ENCODE measurements around the gene RFT1. TPM values are rescaled to one million over a fixed set of nuclear protein-coding genes. Genes with fewer than 3 reads are reported as not detected.

Gene RFT1
- total and polyA plus RNA-seq, 2 of the 13 experiments (the other 11 are each of a cell fraction or from before 2014, with no cell fraction given), result 23.2 to 37.0 TPM

GRCh38 chr3:53159156-53160060 lies 29.2 kb upstream of the RFT1 start (continued):
- TF ChIP-seq ARID5B (CRISPR knock-in tag; IDR thresholded peaks at IDR 0.05) (peak; percentile 25), SIN3B (IDR thresholded peaks at IDR 0.05; ENCODE audit: low read length) (no peak), ELF1 (CRISPR knock-in tag; IDR thresholded peaks at IDR 0.05) (no peak; the same call in 1 of the 2 replicates), THAP11 (CRISPR knock-in tag; IDR thresholded peaks at IDR 0.05) (0 out of 2 replicates have a peak, but pooled peaks have one; percentile 25), FOXA3 (CRISPR knock-in tag; IDR thresholded peaks at IDR 0.05) (peak; percentile 92), PITX1 (CRISPR knock-in tag; IDR thresholded peaks at IDR 0.05) (peak; percentile 74), SRY (CRISPR knock-in tag; IDR thresholded peaks at IDR 0.05) (no peak), NRL (CRISPR knock-in tag; IDR thresholded peaks at IDR 0.05; ENCODE audit: borderline replicate concordance) (peak; percentile 58; the same call in 1 of the 2 replicates), ZNF414 (CRISPR knock-in tag; IDR thresholded peaks at IDR 0.05) (peak; percentile 53; the same call in 1 of the 2 replicates), ZSCAN21 (CRISPR knock-in tag; IDR thresholded peaks at IDR 0.05; ENCODE audit: borderline replicate concordance) (peak; percentile 55; the same call in 1 of the 2 replicates), ZNF547 (CRISPR knock-in tag; IDR thresholded peaks at IDR 0.05) (no peak; the same call in 1 of the 2 replicates), KIAA2018 (CRISPR knock-in tag; IDR thresholded peaks at IDR 0.05; ENCODE audit: borderline replicate concordance) (no peak), REPIN1 (CRISPR knock-in tag; IDR thresholded peaks at IDR 0.05; ENCODE audit: borderline replicate concordance, low read depth) (no peak), ZNF839 (CRISPR knock-in tag; IDR thresholded peaks at IDR 0.05; ENCODE audit: borderline replicate concordance) (no peak), EHMT2 (IDR thresholded peaks at IDR 0.05; ENCODE audit: borderline replicate concordance, low read depth, low read length) (no peak), ZNF546 (CRISPR knock-in tag; conservative IDR thresholded peaks at IDR 0.05) (no peak)
